SIG-M5 treated with dmso at 0.1 percent for 504 hours (cell line): ENCODE results near the gene HDGFL3.
A peak's percentile ranks its signal among the peaks of the same experiment; 100 is the strongest.
"Not testable (repeated sequence)": the region's sequence is repeated elsewhere in the genome, so short reads cannot be mapped to it uniquely, and the experiment has no call there.

Experiments used
- DNase-seq: peaks from one replicate; lab custom pipeline; 2025; ENCODE audit not compliant: unreplicated experiment; lab: John Stamatoyannopoulos, UW

HDGFL3 gene

DNA sequence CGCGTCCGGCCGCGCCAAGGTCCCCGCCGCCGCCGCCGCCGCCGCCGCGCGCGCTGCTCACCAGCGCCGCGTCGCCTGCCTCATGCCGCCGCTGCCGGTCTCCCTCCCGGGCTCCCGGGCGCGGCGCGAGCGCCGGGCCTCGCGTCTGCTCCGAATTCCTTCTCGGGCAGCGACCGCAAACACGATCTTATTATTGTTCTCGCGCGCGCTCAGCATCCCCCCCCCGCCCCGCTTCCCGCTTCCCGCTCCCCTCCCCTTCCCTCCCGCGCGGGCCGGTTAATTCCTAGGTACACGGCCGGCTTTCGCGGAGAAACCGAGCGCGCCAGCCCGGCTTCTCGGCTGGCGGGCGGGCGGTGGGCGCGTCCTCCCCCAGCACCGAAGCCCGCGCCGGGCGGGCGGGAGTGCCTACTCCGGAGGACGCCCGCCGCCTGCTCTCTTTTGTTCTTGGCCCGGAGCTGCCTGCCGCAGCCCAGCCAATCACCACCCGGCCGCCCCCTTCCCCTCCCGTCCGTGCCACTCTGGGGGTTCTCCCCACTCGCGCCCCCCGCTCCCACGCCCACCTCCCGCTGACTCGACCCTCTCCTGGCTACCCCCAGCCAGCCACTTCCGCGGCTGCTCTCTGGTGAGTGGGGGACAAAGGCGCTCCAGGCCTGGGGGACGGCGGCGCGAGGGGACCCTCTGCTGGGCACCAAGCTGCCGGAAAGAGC is at the start of gene HDGFL3:
Gene HDGFL3, minus strand, starts transcription at position 164 of the 707 bp plus-strand sequence. CDS start 409 bp downstream, outside the sequence.
- no peak for DNase-seq

DNA sequence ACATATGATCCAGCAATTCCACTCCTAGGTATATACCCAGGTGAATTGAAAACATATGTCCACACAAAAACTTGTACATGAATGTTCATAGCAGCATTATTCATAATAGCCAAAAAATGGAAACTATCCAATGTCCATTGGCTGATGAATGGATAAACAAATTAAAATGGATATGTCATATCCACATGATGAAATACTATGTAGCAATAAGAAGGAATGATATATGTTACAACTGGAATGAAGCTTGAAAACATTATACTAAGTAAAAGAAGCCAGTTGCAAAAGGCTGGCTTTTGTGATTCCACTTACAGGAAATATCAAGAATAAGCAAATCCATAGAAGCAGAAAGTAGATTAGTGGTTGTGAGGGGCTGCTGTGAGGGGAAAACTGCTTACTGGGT is 43.2 kb upstream of the HDGFL3 start:
- DNase-seq: no peak

DNA sequence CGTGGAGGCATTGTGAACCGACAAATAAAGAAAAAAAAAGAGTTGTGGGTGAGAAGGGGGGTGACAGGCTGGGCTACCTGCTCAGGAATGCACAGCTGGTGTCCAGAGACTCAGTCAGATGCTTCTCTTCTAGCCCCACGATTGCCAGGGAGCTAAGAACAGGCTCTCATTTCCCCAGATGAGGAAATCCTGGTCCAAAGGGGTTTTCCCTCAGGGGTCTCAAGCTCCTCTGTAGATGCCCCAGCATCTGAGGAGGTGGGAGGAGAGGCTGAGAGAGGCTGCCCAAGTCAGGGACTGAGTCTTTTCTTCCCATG is 41.4 kb upstream of the HDGFL3 start:
- no peak for DNase-seq

- DNase-seq: peak; percentile 61
Measured at GRCh38 chr15:83248151-83249029, 40.8 kb upstream of the HDGFL3 start.

DNA sequence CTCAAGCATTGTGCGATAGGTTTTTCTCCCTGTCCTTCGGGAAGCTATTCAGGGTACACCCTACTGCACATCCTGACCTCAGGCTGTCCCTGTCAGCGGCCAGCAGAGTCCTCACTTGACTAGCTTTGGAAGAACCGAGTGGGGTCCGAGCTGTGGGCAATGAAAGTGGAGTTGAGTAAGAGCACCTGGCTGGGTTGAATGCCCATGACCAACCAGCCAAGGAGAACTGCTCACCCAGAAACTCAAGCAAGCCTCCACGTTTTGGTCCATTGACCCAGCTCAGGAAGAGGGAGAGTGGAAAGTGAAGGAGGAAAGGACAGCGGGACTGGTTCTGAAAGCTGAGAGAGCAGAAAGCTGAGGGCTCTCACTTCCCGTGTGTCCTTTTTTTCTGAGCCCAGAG is 36.0 kb upstream of the HDGFL3 start:
- no peak for DNase-seq

DNA sequence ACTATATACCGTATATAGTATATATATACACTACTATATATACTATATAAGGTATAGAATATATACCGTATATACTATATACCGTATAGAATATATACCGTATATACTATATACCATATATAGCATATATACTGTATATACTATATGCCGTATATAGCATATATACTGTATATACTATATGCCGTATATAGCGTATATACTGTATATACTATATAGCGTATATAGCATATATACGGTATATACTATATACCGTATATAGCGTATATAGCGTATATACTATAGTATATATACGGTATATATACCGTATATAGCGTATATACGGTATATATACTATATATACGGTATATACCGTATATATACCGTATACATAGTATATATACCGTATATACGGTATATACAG is 22.6 kb upstream of the HDGFL3 start:
- no peak for DNase-seq

DNA sequence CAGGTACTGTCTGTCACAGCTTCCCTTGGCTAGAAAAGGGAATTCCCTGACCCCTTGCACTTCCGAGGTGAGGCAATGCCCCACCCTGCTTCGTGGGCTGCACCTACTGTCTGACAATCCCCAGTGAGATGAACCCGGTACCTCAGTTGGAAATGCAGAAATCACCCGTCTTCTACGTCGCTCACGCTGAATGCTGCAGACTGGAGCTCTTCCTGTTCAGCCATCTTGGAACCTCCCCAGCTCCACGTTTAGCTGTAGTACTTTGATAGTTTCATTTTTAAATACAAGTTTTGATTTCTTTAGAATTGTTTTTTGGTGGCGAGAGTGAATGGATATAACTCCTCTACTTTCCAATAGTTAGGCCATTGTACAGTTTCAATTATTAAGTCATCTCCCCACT is 17.8 kb upstream of the HDGFL3 start:
- DNase-seq: no peak

GRCh38 chr15:83221781-83222180 is 14.2 kb upstream of the HDGFL3 start:
- DNase-seq: not testable (repeated sequence)

DNA sequence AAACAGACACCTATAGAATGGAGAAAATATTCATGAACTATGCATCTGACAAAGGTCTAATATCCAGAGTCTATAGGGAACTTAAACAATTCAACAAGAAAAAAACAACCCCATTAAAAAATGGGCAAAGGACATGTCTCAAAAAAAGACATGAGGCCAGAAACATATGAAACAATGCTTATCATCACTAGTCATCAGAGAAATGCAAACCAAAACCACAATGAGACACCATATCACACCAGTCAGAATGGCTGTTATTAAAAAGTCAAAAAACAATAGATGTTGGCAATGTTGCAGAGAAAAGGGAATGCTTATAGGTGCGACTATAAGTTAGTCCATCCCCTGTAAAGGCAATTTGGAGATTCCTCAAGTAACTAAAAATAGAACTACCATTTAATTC is 11.4 kb upstream of the HDGFL3 start:
- no peak for DNase-seq

- no peak for DNase-seq
Measured at GRCh38 chr15:83215306-83215705, 7.7 kb upstream of the HDGFL3 start.

GRCh38 chr15:83210619-83211018 is 3.0 kb upstream of the HDGFL3 start:
- DNase-seq: peak; percentile 76

- no peak for DNase-seq
Measured at GRCh38 chr15:83209333-83209732, 1.7 kb upstream of the HDGFL3 start.

- no peak for DNase-seq
Measured at GRCh38 chr15:83208367-83208661, 691 bp upstream of the HDGFL3 start.

DNA sequence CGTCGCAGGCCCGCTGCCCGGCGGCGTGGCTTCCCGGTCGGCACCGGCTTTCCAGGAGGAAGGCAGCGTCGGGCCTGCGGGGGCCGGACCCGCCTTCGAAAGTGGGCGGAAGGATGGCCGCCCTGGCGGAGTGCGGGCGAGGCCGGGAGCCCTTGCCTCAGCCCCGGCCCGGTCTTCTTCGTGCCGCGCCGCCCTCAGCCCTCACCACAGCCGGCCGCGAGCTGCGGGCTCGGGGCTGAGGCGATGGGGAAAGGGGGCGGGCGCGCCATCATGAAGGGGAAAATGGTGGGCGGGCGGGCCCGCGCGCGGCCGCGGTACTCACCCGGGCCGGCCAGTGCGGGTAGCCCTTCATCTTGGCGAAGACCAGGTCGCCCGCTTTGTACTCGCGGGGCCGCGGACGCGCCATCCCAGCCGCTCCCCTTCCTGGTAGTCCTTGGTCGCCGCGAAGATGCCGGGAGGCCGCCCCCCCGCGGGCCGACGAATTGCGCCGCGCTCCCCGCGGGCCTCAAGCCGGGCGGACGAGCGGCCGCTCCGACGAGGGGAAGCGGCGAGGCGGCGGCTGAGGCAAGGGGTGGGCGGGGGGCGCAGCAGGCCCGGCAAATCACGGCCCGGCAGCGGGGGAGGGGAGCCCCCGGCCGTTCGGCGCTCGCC is 489 bp downstream of the HDGFL3 start:
- DNase-seq: no peak

DNA sequence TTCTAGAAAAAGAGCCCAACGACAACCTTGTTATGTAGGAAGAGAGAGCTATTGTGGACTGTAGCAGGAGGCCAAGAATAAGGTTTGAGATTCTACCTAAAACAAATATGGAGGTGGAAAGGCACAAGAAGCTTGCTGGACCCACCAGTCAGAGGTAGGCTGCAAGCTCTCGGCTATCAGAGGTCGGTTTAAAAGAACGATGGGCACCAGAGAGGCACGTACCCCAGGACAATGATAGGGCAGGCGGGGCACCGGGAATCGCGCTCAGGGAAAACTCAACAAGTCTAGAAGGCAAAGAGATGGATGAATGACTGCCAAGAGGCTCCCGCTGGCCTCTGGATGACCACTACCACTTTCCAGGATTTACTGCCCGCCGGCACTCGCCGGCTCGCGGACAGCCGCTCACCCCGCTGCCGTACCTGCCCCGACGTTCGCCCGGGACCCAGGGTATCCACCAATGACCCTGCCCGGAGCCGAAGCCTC is 1.1 kb downstream of the HDGFL3 start:
- no peak for DNase-seq

DNA sequence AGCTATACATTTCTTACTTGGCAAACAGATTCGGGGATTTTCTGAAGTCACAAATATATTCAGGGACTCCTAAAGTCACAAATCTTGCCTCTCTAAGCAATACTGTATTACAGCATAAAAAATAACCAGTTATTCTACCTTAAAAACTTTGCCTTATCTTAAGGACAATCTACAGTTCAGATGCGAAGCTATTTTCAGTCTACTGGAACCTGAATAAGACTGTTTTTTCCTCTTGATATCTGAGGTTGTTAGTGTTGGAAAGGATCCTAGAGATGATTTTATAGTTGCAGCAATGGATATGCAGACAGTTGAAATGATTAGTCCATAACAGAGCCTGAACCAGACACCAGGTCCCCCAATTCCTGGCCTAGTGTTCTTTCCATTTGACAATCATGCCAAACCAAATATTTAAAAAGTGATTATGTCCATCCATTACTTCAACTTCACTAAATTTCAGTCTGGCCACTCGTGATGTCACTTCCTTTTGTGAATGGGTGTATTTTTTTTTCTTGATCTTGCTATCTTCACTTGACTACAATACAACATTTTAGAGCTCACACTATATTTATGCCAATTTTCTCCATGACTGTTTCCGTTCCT is 1.8 kb downstream of the HDGFL3 start:
- no peak for DNase-seq

GRCh38 chr15:83204697-83205096 is 2.9 kb downstream of the HDGFL3 start:
- no peak for DNase-seq

- no peak for DNase-seq
Measured at GRCh38 chr15:83203543-83203942, 4.1 kb downstream of the HDGFL3 start.

DNA sequence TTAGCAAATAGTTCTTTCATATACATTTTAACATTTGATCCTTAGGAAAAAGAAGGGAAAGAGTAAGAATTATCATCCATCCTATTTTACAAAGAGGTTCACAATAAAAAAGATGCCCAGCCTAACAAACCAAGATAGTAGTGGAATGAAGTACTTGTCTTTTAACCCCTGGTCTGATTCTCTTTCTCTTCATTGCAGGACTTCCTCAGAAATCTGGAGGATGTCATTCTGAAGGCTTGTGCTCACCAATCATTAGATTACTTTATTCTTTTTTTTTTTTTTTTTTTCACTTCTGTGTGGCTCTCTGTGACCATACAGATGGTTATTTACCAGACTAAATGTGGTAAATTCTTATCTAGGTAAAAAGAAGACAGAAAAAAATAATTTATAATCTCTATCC is 7.0 kb downstream of the HDGFL3 start:
- no peak for DNase-seq

DNA sequence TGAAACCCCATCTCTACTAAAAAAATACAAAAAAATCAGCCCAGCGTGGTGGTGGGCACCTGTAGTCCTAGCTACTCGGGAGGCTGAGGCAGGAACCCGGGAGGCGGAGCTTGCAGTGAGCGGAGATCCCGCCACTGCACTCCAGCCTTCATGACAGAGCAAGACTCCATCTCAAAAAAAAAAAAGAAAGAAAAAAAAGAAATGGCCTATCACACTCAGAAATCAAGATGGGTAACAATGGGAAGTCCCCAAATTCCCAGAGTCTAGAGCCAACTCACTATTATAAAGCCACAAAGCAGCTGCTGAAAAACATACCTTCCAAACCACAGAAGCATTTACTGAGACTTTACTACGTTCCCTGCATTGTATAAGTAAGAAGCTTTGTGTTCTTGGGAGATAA is 7.5 kb downstream of the HDGFL3 start:
- DNase-seq: no peak

- DNase-seq: no peak
Measured at GRCh38 chr15:83199288-83199687, 8.3 kb downstream of the HDGFL3 start.

GRCh38 chr15:83198476-83198875 is 9.1 kb downstream of the HDGFL3 start:
- no peak for DNase-seq
